HG03045 (cell line): ENCODE measurements around the gene AP2A2.
"Not testable (repeated sequence)": the region's sequence is repeated elsewhere in the genome, so short reads cannot be mapped to it uniquely, and the experiment has no call there.

Experiments
- ATAC-seq: cut with Tn5 transposase; IDR thresholded peaks from one replicate; pipeline ENCODE4 v1.9.1; 2021; ENCODE audit warnings: mild to moderate bottlenecking, moderate library complexity; ENCODE audit not compliant: unreplicated experiment

Gene AP2A2

DNA sequence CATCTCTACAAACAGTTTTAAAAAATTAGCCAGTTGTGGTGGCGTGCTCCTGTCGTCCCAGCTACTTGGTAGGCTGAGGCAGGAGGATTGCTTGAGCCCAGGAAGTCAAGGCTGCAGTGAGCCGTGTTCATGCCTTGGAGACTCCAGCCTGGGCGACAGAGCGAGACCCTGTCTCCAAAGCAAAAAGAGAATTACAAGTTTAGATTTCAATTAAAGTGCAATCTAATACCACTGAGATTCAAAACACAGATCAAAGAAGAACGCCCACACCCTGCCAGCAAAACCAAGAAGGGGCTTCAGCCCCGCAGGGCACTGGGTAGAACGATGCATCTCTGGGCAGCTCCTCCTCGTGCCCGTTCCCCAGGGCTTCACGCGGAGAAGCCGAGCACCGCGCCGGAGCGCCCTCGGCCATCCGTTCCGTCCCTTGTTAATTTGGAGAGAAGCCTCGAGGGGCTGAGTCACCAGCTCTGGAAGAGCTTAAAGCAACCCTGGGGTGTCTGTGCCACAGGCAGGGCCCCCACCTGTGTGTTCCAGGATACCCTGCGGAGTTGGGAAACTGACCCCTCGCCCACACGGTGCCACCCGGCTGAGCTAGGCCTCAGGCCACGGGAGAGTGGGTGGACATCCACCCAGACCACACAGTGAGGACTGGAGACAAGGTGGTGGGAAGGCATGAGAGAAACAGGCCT is 47.0 kb downstream of the AP2A2 start:
- no peak for ATAC-seq

GRCh38 chr11:973237-973636 is 47.6 kb downstream of the AP2A2 start:
- ATAC-seq, result no peak

DNA sequence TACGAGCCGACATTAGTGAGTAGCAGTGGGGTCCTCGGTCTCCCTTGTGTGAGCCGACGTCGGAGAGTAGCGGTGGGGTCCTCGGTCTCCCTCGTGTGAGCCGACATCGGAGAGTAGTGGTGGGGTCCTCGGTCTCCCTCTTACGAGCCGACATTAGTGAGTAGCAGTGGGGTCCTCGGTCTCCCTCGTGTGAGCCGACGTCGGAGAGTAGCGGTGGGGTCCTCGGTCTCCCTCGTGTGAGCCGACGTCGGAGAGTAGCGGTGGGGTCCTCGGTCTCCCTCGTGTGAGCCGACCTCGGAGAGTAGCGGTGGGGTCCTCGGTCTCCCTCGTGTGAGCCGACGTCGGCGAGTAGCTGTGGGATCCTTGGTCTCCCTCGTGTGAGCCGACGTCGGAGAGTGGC is 49.7 kb downstream of the AP2A2 start:
- not testable (repeated sequence) for ATAC-seq

GRCh38 chr11:975827-976226 is 50.2 kb downstream of the AP2A2 start:
- ATAC-seq, result no peak

DNA sequence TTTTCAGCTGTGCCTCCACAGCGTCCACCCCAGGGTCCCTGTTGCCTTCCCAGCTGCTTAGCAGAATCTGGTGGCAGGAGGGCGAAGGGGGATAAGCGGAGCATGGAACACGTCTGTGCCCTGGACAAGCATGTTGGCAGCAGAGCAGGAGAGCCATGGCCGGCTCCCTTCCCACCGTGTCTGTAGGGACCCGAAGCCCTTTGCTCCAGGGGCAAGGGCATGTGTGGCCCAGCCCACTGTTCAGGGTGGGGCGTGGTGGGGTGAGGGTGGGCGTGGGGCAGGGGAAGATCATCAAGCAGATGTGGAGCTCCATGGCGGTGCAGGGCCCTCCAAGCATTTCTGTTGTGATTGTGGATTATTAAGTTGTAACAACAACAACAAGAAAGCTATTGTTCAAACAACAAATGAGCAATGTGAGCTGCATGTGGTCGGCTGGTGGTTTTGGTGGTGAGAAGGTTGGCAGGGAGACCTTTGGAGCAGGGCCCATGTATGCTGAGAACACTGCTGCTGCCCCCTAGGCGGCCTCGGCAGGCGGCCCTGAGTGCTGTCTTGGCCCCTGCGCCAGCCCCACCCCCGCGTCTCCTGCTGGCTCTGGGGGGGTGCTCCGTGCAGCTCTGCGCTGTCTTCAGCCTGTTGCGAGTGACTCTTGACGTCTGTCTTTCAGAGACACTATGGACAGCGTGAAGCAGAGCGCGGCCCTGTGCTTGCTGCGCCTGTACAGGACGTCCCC is 50.9 kb downstream of the AP2A2 start:
- no peak for ATAC-seq

DNA sequence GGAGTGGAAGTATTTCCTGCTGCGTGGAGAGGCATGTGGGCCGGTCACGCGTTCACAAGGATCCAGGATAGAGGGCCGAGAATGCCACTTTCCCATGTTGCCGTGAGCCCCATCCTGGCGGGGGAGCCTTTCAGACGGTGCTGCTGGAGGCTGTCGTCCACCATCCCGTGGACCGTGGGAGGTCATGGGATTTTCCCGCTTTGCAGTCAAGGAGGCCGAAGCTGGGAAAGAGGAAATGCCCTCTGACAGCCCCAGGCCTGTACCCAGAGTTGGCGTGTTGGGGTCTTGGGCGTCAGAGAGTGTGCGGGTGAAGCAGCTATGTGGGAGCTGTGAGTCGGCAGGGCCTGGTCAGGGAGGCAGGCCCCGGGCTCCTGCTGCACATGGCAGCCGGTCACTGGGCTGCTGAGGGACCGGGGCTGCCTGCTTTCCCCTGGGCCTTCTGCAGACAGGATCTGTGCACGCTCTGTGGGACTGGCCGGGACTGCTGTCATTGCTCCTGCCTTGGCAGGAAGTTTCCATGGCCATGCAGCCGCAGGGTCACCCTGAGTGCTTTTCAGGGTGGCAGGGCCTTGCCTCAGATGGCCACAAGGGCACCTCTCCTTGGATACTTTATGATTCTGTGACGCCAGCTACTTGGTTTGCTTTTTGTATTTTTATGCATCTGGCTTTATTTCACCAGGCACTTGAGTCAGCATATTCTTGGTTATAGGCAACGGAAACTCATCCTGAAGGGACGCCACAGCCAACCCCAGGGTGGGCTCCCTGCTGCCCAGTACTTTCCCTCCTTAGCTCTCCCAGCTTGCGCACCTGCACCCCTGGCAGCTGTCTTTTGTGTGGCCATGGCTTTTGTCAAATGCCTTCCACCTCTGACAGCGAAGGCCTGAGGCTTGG is 52.4 kb downstream of the AP2A2 start:
- no peak for ATAC-seq

DNA sequence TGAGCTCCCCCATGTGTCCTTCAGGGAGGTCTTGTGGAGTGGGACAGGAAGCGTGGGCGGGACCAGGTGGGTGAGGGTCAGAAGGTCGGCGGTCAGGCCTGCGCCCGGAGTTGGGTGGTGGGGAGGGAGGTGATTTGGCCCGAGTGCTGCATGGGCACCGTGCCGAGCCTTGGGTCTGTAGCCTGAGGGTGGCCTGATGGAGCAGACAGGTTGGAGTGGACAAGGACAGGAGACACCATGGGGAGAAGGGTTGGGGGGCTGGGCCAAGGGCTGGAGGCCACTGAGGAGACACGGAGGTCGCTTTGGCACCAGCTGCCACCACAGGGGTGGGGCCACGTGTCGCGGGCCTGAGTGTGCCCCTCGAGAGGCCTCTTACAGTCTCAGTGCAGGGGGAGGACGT is 53.1 kb downstream of the AP2A2 start:
- no peak for ATAC-seq

- no peak for ATAC-seq
Observed at GRCh38 chr11:980438-981357, 55.0 kb downstream of the AP2A2 start.

DNA sequence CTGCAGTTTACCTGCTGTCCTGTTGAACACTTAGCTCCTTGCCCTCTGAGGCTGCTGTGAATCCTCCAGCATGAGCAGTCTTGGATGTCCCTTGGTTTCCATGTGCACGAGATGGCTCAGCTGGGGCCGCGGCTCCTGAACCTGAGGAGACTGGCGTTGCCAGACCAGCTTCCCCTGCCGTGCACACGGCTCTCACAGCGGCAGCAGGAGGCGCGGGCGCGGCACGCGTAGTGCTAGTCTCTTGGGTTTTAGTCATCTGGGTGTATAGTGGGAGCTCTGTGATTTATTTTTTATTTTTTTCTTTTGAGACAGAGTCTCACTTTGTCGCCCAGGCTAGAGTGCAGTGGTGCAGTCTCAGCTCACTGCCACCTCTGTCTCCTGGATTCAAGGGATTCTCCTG is 56.1 kb downstream of the AP2A2 start:
- ATAC-seq, result no peak

DNA sequence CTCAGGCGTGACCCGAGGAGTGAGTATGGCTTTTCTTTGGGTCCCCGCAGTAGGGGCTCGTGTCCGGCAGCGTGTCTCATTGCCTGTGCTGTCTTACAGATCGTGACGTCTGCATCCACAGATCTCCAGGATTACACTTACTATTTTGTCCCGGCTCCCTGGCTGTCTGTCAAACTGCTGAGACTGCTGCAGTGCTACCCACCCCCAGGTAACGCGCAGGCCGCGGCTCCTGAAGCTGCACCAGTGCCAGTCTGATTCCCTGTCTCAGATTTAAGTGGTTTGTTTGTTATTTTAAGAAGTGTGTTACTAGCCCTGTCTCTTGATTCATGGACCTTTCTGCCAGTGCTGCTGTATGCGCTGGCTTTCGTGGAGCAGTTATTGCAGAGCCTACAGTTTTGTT is 58.9 kb downstream of the AP2A2 start:
- no peak for ATAC-seq

DNA sequence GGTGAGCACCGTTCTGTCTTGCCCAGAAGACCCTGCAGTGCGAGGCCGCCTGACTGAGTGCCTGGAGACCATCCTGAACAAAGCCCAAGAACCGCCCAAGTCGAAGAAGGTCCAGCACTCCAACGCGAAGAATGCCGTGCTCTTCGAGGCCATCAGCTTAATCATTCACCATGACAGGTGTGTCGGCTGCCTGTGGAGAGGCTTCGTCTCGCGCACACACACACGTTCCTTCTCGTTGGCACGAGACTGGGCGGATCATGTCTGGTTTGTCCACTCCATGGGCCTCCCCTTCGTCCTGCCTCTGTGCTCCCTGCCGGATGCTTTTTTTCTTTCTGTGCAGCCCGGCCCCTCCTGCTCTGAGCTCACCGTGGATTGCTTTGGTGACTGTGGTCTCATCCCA is 59.7 kb downstream of the AP2A2 start:
- ATAC-seq, result no peak

- ATAC-seq, result no peak
Observed at GRCh38 chr11:985848-986247, 60.2 kb downstream of the AP2A2 start.

GRCh38 chr11:986270-986951 is 60.7 kb downstream of the AP2A2 start:
- no peak for ATAC-seq

DNA sequence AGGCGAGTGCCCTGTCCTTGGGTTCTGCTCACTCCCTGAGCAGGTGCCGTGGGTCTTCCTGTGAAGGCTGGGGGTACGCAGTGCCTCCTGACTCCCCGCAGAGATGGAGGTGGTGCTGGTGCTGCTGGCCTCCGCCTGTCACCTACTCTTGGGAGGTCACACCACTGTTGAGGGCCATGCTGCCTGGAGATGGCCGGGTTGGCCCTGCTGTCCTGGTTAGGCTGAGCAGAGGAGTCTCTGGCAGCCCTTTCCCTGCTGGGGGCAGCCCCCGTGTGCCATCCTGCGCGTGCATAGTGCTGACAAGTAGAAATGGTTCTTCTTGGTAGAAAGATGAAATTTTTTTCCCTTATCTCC is 61.3 kb downstream of the AP2A2 start:
- no peak for ATAC-seq

DNA sequence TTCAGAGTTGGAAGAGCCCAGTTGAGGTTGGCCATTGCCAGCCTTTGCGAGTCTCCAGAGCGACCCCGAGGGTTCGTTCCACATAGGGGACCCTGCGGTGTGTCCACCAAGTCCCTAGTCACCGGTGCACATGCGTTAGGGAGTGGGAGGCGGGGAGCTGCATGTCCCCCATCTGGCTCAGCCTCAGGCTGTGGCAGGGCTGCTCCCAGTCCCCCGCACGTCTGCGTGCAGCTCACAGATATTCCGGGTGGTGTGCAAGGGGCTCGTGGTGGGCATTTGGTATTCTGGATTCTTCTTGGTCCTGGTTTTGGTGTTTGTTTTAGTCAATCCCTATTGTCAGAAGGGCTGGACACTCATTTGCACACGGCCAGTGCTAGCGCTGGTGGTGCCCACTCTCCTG is 62.0 kb downstream of the AP2A2 start:
- no peak for ATAC-seq

- no peak for ATAC-seq
Observed at GRCh38 chr11:990101-990500, 64.4 kb downstream of the AP2A2 start.

- ATAC-seq, result no peak
Observed at GRCh38 chr11:991034-991433, 65.4 kb downstream of the AP2A2 start.

DNA sequence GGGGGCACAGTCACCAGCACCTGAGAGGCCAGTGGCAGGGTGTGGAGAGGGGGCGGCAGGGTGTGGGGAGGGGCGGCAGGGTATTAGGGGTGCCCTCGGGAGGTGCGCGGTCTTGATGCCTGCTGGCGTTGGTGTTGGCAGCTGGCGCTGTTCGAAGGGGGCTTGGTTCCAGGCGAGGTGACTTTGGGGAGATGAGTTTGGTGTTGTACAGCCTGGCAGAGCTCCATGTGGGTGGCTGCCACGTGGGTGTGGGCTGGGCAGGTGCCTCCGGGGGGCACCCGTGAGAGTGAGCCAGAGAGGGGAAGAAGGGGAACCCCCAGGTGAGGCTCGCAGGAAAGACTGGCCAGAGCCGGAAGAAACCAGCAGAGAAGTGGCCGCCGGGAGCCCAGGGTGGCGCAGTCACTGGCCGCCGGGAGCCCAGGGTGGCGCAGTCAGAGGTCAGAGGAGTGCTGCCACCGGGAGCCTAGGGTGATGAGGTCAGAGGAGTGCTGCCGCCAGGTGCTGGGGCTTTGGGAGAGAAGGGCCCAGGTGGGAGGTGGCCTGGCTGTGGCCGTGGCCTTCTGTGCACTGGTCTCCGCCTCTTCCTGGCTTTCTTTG is 66.1 kb downstream of the AP2A2 start:
- ATAC-seq, result no peak

- no peak for ATAC-seq
Observed at GRCh38 chr11:992577-992976, 66.9 kb downstream of the AP2A2 start.
